AG09309 (cell line): Measurements from ENCODE around the gene CTNND2.
"Not testable (repeated sequence)": the region's sequence is repeated elsewhere in the genome, so short reads cannot be mapped to it uniquely, and the experiment has no call there.

ENCODE experiments used
- DNase-seq: peaks from one replicate; pipeline ENCODE4 v3.0.0-alpha.2; 2010; ENCODE audit warnings: low read depth
- H3K4me3 ChIP-seq: 2 replicates; pipeline ENCODE4 v1.5.1; 2011; ENCODE audit warnings: mild to moderate bottlenecking, low read depth, low read length, moderate library complexity; ENCODE audit not compliant: control insufficient read depth
- TF ChIP-seq, protein P1 (sequence below): IDR thresholded peaks from 2 replicates; pipeline ENCODE4 v1.5.1; 2011; ENCODE audit warnings: mild to moderate bottlenecking, low read depth, low read length, inconsistent platforms; ENCODE audit not compliant: insufficient read depth, control insufficient read depth; ENCODE audit errors: missing control alignments

CTNND2 gene

DNA sequence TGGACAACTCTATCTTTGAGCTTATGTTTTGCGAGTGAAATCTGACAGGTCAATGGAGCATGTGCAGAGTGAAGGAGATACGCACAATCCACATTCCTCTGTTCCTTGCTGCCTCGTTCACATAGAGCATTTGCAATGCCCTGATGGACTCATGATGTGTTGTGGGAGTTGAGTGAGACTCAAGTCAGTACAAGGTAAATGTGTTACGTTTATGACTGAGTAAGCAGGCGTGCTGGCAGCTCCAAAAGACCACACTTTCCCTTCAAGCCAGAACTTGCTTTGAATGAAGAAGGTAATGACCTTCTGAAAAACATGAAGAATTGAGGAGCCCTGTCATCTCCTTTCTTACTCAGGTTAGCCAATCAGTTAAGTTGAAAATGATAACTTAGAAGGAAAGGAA lies 477.8 kb downstream of the CTNND2 start:
- DNase-seq, result no peak
- TF ChIP-seq, protein P1, sequence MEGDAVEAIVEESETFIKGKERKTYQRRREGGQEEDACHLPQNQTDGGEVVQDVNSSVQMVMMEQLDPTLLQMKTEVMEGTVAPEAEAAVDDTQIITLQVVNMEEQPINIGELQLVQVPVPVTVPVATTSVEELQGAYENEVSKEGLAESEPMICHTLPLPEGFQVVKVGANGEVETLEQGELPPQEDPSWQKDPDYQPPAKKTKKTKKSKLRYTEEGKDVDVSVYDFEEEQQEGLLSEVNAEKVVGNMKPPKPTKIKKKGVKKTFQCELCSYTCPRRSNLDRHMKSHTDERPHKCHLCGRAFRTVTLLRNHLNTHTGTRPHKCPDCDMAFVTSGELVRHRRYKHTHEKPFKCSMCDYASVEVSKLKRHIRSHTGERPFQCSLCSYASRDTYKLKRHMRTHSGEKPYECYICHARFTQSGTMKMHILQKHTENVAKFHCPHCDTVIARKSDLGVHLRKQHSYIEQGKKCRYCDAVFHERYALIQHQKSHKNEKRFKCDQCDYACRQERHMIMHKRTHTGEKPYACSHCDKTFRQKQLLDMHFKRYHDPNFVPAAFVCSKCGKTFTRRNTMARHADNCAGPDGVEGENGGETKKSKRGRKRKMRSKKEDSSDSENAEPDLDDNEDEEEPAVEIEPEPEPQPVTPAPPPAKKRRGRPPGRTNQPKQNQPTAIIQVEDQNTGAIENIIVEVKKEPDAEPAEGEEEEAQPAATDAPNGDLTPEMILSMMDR, result no peak
- H3K4me3 ChIP-seq, result no peak overlapping the region

DNA sequence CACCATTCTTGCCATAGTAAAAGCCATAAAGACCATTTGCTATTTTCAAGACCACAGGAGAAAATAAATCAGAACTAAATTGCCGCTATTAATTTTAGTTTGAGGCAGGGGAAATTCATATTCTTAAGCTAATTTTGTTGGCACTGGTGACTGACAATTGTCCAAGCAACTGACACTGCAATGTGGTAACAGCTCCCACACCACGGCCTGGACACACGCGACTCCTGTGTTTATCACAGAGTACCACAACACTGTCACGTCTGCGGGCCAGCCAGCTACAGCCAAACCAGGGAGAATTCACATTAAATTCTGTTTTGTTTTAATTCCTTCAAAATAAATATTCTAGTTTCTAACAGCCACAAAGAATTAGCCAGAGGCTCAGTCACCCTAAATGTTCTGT lies 481.9 kb downstream of the CTNND2 start:
- TF ChIP-seq, protein P1, result no peak
- DNase-seq, result no peak
- H3K4me3 ChIP-seq, result no peak overlapping the region

GRCh38 chr5:11420969-11421368 lies 483.3 kb downstream of the CTNND2 start:
- no peak for DNase-seq
- TF ChIP-seq, protein P1, result no peak
- H3K4me3 ChIP-seq, result no peak overlapping the region

DNA sequence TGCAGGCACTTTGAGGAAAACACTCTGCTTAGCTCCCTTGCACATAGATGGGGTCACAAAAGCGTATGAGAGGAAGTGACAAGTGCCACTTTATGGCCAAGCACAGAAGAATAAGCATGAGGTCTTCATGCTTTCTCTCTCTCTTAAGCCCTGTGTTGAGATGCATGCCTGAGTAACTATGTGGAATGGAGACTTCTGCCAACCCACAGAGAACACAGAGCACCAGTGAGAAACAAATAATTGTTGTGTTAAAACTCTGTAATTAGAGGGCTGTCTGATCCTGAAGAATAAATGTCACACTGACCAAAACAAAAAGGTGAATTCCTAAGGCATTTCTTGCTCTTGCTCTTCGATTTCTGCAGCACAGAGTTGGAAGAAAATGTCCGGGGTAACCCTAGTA lies 488.5 kb downstream of the CTNND2 start:
- no peak for DNase-seq
- H3K4me3 ChIP-seq, result no peak overlapping the region
- TF ChIP-seq, protein P1, result no peak

GRCh38 chr5:11414732-11415131 lies 489.5 kb downstream of the CTNND2 start:
- not testable (repeated sequence) for DNase-seq, H3K4me3 ChIP-seq

GRCh38 chr5:11411621-11412020 lies 492.6 kb downstream of the CTNND2 start:
- no peak overlapping the region for H3K4me3 ChIP-seq
- no peak for DNase-seq
- TF ChIP-seq, protein P1, result no peak

GRCh38 chr5:11407556-11408145 lies 496.6 kb downstream of the CTNND2 start:
- DNase-seq, result no peak
- TF ChIP-seq, protein P1, result no peak
- H3K4me3 ChIP-seq, result no peak overlapping the region
